ENCODE measurements around the gene PTPRK. TPM values are rescaled to one million over a fixed set of nuclear protein-coding genes. Genes with fewer than 3 reads are reported as not detected.

The PTPRK gene
- polyA plus RNA-seq, 1 donor = 57.5 TPM

DNA sequence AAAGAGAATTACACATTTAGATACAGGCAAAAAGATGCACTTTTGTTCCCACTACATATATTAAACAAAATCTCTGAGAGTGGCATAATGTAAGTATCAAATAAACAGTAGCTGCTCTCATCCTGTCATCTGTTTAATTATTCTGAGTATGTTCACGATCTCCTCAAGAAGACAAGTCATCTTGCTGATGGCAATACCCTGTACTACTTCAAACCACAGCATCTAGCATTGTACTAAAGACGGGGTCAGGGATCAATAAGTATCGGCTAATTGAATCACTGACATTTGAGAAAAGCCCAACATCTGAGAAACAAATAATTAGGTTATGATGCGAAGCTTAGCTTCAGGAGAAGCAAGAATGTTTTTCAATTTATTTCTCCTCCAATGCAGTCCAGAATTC lies 175.1 kb downstream of the PTPRK start:
- no peak for DNase-seq

- no peak for DNase-seq
Observed at GRCh38 chr6:128343706-128344105, 176.7 kb downstream of the PTPRK start.

DNA sequence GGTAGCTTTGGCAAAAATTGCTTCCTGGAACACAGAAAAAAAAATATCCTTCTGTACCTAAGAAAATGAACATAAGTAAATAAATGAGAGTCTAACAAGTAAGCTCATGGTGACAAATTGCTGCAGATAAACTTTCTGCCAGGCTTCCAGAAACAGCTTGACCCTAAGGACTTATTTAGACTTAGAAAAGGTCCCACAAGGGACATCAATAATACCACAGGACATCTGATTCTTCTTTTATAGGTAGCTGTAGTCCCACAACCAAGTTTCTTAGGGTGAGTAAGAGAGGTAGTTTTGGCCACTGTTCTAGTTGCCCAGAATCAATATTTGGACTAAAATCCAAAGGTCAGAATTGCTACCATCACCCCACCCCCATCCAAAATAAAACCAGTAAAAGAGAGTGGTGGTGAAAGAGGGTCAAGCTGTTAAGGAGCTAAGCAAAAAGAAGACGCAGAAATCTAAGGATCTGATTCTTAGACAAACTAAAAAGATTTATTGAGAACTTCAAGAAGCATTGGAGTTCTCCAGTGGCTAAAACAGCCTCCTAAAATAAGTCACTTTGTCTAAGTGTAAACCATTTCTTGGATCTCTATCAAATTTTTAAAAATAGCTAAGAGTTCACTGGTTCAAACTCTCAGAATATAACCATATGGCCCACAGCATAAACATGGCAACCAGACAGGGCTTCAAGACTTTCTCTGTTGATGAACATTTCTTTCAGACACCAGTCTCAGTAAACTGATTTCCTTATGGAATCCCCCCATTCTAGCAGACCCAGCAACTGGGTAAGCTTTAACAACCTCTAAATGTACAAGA lies 180.6 kb downstream of the PTPRK start:
- DNase-seq = peak; percentile 33

DNA sequence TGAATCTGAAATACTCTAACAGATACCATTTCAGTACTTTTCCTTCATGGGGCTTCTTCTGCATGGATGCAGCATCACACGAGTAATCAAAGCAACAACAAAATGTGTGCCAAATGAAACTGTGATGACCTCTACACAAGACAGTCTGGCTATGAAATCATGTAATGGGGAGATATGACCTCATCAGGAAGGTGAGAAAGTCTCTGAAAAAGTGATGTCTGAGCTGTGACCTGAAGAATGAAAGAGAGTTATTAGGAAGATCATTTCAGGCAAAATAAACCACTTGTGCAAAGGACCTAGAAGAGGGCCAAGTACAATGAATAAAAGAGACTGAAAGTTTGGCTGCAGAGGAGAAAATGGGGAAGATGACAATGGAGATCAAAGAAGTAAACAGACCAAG lies 182.8 kb downstream of the PTPRK start:
- no peak for DNase-seq

- DNase-seq = no peak
Observed at GRCh38 chr6:128336436-128337095, 183.8 kb downstream of the PTPRK start.

DNA sequence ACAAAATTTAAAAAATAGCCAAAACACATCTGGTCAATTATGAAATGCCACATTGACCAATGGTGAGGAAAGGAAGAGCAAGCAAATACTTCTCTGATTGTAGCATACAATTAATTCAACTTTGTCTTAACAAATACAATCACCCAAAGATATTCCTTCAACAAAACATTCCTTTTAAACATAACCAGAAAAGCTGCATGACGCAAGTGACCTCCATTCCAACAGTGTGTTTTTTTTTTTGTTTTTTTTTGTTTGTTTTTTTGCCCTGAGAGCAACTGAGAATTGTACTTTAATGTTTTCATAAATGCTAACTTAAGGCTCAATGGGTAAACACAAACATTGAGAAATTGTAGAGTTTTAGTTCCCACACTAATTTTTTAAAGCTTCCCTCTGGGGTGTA lies 184.4 kb downstream of the PTPRK start:
- no peak for DNase-seq

DNA sequence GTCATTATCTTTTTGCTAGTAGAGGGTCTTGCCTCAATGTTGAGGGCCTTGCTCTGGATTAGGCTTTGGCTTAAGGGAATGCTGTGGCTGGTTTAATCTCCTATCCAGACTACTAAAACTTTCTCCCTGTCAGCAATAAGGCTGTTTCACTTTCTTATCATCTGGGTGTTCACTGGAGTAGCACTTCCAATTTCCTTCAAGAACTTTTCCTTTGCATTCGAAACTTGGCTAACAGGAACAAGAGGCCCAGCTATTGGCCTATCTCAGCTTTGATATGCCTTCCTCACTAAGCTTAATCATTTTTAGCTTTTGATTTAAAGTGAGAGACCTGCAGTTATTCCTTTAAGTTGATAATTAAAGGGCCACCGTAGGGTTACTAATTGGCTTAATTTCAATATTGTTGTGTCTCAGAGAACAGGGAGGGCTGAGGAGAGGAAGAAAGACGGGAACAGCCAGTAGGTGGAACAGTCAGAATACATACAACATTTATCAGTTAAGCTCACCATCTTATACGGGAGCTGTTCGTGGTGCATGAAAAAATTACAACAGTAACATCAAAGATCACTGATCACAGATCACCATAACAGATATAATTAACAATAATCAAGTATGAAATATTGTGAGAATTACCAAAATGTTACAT lies 186.7 kb downstream of the PTPRK start:
- DNase-seq = no peak

- no peak for DNase-seq
Observed at GRCh38 chr6:128327890-128328289, 192.5 kb downstream of the PTPRK start.

- no peak for DNase-seq
Observed at GRCh38 chr6:128323011-128323410, 197.4 kb downstream of the PTPRK start.

- no peak for DNase-seq
Observed at GRCh38 chr6:128319946-128320345, 200.5 kb downstream of the PTPRK start.

- DNase-seq = no peak
Observed at GRCh38 chr6:128319157-128319556, 201.2 kb downstream of the PTPRK start.

DNA sequence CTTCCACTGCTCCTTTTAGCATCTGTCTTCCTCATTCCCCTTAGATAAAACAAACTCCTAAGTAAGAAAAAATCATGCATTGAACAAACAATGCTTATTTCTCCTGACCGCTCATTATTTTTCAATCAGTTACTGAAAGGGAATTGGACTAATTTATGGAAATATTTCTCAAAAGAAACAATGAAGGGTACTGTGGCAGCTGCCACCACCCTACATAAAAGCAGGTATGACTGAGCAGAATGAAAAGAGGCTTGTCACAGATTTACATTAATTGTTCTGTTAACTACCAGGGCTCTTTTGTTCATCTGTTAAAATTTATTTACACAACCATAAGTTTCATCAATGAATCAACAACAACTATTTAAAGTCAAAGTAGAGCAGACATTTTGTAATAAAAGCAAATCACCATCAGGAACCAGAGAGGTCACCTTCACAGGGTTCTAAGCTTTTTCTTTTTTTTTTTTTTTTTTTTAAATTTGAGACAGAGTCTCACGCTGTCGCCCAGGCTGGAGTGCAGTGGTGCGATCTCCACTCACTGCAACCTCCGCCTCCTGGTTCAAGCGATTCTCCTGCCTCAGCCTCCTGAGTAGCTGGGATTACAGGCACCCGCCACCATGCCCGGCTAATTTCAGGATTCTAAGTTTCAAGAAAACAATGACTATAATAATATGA lies 204.0 kb downstream of the PTPRK start:
- DNase-seq = no peak

DNA sequence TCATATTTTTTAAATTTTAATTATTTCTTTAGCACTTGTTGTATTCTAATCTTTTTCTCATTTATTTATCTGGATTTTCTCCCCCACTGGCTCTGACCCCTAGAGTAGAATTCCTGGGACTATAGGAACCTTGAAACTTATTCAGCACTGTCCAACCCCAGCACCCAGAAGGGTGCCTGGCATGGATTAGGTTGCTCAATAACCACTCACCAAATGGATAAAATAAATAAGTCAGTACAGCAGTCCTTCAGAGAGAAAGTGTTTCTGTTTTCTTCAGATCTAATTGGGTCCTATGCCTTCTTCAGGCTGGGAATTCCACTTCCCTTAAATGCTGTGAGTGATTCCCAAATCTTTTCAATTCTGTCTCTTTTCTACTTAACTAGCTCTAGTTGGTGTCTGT lies 206.2 kb downstream of the PTPRK start:
- no peak for DNase-seq

DNA sequence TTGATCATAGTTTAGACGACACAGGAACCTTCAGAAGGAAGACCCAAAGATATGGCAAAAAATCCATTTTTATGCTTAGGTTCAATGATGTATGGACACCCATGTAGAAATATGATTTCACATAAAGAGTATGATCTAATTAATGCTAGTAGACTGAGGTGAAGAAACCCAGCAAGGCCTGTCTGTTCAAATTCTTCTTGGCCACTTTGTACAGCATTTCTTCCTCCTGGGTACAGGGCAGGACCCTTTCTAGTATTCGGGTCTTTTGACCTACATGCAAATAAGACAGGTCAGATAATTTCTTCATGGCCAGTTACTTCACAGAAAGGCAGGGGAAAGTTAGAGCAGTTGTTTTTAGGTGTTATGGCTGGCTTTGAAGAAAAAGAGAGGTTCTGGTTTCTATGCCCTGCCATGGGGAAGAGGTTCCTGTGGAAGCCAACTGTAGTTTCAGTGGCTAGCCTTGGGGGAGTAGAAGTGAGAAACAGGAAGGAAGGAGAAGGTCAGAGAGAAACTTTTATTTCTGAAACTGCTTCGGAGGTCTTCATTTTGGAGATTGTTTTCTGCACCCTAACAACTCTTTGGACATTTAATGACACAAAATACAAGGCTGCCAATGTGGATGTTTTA lies 208.3 kb downstream of the PTPRK start:
- DNase-seq = no peak

GRCh38 chr6:128310451-128310850 lies 209.9 kb downstream of the PTPRK start:
- no peak for DNase-seq

DNA sequence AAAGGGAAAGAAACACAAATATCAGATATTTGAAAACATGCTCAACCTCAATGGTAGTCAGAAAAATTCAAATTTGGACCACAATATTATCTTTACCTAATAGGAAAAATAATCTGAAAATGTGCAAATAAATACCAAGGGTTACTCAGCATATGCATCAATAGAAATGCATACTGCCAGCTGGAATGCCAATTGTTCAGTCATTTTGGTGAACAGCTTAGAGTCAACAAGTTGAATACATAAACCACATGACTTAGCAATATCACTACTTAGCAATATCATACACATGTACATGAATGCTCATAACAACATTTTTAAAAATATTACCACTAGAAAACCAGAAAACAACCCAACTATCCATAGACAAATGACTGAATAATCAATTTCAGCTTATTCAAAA lies 212.7 kb downstream of the PTPRK start:
- no peak for DNase-seq

DNA sequence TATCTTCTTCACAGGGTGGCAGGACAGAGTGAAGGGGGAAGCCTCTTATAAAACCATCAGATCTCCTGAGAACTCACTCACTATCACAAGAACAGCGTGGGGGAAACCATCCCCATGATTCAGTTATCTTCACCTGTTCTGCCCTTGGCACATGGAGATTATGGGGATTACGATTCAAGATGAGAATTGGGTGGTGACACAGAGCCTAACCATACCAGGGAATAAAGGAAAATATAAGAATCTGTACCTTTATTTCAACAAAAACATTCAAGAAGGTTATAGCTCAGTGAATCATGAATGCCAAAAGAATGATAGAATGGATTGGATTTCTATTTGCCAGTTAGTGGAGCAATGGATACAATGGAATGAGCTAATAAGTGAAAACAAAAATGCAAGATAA lies 214.4 kb downstream of the PTPRK start:
- DNase-seq = no peak

DNA sequence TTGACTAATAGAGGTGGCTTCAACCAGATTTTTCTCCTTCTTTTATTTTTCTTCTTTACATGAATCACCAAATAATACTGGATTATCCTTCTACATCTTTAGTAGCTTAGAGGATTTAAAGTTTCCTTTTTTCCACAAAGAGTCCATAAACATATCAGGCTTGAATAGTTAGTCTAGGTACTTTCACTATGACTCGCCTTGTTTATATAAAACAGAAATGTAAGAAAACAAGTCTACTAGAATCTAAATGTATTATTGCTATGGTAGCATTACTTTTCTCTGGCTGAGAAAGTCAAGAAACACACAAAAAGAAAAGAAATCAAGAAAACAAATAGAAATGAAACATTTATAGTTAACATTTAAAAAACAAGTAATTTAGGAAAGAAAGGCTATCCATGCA lies 215.2 kb downstream of the PTPRK start:
- no peak for DNase-seq

GRCh38 chr6:128303870-128304269 lies 216.5 kb downstream of the PTPRK start:
- no peak for DNase-seq

GRCh38 chr6:128302942-128303341 lies 217.5 kb downstream of the PTPRK start:
- DNase-seq = no peak

DNA sequence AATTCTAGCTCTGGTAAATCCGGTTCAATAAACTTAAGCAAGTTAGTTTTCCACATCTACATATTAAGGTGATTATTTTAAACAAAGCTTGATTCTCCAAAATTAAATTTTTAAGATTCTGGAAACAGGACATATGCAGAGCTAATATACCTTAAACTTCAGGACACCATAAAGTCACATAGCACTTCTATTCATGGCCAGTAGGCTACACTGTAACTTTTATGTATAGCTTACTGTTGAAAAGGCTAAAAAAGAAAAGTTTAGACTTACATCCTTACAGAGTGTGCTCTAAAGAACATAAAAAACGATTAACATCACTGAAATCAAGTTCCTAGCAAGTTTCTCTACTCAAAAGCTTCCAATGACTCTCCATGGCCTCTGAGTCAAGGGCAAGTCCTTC lies 224.7 kb downstream of the PTPRK start:
- no peak for DNase-seq

DNA sequence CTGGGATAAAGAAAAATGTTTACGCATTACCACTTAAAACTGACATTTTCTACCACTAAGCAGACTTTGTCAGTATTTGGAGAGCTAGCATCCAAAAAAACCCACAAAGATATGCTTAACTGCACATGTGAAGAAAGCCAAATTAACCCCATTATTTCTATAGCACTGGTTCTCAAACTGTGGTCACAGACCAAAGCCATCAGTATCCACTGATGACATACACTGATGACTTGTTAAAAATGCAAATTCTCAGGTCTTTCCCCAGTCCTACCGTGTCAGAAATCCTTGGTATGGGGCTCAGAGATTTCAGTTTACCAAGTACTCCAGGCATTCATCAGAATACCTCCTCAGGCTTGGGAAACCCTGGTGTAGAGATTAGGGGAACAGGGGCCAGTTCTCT lies 230.2 kb downstream of the PTPRK start:
- DNase-seq = no peak

All from left kidney (tissue), 2 donors.